Stimulated activated CD8-positive, alpha-beta memory T cell treated with anti-CD3 and anti-CD28 coated beads, Interleukin-12 subunit alpha, Interleukin-12 subunit beta, amount 100 ng/mL, for 4 hours (primary cell): ENCODE measurements around the gene GGT1.
"Not testable (repeated sequence)": the region's sequence is repeated elsewhere in the genome, so short reads cannot be mapped to it uniquely, and the experiment has no call there.

Experiments
- DNase-seq: peaks from one replicate; pipeline ENCODE4 v3.0.0-alpha.2; 2020; ENCODE audit warnings: low read depth

The GGT1 gene

DNA sequence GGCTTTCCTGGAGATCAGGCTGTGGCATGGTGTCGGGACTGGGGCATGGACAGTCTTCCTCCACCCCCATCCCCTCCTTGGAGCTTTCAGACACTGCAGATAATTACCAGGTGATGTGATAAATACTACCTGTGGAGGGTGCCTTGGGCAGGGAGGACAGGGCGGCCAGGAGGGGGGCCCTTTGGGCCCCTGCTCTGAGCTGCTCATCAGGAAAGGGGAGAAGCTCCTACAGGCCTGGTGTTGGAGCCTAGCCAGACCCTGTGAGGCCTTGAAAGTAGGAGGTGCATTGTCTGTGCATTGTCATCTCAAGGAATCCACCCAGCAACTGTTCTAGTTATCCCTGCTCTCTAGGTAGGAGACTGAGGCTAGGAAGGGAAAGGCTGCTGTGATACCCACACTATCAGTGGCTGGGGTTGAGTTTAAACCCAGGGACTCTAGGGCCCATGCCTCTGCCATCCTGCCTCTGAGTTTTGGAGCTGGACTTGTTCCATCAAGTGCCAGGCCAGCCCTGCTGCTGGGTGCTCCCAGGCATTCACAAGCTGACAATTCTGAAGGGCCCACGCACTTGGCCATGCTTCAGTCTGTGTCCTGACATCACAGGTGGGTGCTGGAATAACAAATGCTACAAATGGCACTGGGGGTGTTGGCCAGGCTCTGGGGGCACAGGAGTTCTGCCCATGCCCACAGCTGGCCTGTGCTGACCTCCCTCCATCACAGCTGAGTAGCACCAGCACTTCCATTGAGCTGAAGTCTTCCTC, 2.9 kb upstream of the GGT1 start:
- DNase-seq: not testable (repeated sequence)

DNA sequence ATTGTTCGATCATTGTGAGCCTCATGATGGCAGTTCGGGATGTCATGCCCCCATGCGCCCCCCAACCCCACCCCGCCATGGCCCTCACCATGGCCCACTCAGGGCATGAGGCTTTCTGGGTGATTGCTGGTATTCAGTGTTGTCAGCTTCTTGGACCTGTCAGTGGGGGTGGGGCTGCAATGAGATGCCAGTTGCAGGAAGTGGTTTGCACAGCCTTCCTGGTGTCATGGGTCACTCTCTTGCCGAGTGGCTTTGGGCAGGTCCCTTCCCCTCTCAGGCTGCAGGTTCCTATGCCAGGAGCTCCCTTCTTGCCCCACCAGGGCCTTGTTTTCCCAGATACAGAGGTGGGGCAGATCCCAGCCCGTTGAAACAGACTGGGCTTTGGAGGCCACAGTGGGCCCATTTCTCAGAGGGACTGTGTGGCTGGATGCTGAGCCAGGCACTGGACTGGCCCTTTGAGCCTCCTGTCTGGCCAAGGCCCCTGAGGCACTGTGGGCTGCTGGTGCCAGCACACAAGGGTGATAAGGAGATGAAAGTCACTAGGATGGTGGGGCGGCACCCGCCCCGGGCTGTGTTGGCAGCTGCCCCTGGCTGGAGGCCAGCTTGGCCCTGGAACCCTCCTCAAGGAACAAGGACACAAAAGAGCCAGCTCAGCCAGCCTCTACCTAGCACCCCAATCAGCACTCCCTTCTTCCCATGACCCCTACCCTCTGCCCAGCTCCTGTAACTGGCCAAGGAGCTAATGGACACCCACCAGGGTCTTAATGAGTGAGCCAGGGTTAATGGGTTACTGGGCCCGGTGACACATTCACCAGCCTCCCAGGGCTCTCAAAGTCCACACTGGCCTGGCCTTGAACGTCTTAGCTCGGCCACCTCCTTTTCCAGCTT, 1.5 kb upstream of the GGT1 start:
- no peak for DNase-seq

DNA sequence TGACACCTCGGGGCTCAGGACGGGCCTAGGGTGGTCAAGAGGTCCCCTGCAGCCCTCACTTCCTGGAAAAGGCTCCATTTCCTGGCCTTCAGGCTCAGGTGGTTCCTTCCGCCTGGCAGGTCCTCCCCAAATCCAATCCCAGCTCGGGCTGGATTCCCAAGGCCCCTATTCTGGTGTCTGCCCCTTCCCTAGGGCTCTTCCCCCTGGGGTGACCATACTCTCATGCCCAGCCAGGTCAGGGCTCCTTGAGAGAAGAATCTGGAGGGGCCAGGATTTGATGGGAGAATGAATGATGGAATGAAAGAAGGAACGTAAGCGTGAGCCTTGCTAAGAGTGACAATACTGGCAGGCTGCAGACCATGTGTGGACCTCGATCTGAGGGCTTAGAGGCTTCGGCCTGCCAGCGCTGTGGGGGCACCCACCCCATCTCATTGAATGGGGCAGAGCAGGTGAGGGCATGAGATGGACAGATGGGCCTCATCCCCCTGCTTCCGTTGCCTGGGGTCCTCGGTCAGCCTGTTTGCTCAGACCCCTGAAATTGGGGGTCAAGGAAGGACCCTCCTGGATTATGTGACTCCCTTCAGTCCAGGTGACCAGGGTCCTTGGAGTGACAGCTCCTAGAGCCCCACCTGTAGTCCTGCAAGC, 766 bp upstream of the GGT1 start:
- DNase-seq: not testable (repeated sequence)

DNA sequence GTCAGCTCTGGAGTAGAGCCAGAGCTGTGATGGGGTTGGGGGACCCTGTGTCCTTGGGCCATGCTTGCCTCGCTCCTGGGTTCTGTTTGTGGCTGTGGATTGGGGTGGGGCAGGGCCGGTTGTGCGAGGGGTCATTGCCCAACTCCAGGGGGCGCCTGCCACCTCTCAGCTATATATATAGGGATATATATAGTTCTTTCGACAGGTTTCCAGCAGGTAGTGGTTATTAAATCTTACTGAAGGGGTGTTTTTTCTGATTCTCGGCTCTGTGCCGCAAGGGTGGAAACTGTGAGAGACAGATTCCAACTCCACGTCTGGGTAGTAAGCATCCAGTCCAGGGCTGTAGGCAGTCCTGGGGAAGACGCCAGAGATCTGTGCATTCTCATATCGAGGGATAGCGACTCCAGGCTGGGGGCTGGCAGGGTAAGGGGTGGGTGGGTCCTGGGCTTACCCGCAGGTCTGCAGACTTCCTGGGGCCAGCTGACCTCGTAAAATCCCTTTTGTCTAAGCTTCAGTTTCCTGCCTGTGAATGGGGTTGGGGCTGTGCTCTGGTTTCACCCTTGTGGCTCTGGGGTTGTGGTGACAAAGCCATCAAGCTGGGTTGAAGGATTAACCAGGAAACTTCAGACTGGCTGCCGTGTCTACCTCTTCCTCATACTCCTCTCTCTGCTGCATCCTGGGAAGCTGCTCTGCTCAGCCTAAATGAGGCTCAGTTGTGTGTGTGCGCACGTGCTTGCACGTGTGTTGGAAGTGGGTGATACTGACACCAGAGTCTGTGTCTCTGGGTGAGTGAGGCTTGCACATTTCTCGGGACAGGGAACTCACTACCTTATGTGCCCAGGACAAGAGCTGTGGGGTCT, 1.0 kb downstream of the GGT1 start:
- not testable (repeated sequence) for DNase-seq

DNA sequence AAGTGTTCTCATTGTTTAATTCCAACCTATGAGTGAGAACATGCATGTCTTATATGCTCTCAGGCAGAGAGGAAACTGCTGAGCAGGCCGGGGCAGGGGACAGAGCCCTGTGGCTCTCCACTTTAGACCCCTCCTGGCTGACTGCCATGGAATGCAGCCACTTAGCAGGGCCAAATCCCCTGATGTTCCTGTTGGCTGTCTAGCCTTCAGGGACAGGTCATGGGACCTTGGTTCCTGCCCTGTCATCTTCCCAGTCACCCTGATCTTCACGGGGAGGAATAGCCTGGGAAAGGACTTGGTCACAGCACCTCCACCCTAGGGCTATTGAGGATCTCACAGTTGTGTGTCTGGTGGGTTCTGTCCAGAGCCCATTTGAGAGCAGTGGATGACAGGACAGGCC, 3.3 kb downstream of the GGT1 start:
- not testable (repeated sequence) for DNase-seq

DNA sequence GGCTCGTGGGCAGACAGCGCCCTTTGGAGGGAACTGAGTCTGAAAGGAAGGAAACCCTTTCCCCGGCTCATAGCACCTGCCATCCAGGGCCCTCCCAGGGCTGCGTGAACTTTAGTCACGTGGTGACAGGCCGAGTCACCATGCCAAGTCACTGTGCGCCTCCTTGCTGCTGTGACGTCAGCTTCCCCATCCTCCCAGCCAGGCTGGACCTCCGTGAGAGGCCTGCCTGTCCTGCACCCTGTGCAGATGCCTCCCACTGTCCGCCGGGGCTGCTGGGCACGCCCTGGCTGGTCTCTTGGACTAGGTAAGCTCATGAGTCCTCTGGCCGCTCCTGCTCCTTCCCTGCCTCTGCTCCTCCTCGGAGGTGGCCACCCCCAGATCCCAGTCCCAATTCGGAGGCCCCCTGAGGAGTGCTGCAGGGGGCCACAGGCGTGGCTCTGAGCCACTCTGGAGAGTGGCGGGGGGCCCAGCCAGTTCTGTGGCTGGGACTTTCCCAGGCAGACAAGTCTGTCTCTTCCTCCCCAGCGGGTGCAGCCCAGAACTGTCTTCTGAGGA, 4.5 kb downstream of the GGT1 start:
- not testable (repeated sequence) for DNase-seq

DNA sequence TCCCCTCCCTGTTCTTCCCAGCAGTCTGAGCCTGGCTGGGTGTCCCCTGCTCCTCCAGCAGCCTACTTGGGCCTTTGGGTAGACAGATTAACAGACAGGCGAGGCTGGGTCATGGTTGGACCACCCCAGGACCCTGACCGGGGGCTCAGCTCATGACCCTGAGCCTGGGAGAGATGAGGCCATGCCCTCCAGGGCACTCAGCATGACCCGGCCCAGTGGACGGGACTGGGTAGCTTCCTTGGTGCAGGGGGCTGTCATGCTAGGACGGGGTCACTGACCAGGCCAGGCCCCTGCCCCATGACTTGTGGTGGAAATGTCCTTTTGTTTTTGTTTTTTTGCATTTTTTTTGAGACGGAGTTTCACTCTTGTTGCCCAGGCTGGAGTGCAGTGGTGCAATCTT, 5.3 kb downstream of the GGT1 start:
- DNase-seq: not testable (repeated sequence)

DNA sequence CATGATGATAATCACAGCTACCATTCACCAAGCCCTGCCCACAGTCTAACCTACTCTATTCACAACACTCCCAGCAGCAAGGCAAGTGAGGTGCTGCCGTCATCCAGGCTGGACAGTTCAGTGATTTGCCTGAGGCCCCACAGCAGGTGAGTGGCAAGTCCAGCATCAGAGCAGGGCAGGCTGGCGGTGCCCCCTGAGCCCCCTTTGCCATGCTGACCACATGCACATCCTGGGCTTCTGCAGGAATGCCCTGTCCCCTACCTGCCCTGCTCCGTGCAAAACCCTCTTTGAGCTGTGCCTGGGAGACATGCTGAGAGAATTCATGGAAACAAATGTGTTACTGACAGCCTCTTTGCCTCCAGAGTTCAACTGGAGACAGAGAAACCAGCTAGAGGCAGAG, 6.9 kb downstream of the GGT1 start:
- not testable (repeated sequence) for DNase-seq

DNA sequence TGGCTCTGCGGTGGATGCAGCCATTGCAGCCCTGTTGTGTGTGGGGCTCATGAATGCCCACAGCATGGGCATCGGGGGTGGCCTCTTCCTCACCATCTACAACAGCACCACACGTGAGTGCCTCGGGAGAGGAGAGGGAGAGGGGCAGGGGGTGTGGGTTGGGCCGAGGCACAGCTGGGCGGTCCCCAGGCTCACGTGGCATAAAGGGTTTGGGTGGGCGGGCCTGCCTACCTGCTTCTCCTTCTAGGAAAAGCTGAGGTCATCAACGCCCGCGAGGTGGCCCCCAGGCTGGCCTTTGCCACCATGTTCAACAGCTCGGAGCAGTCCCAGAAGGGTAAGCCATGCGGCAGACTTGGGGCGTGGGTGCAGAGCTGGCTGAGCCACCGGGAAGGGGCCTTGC, 11.8 kb downstream of the GGT1 start:
- not testable (repeated sequence) for DNase-seq

DNA sequence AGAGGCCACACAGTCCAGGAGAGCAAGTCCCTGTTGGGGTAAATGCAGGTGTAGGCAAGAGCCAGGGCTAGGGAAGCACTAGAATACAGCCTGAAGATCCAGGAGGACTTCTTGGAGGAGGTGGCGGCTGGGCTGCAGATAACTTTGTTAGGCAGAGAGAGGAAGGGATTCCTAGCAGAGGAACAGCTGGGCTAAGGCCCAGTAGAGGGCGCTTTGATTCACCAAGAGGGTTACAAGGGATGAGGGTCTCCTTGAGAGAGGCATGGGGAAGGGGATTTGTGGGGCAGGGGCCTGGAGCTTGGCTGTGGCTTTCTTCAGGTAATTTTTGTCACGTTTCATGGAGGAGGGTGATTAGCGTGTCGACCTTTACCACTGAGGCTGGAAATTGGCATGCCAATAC, 18.3 kb downstream of the GGT1 start:
- DNase-seq: not testable (repeated sequence)

DNA sequence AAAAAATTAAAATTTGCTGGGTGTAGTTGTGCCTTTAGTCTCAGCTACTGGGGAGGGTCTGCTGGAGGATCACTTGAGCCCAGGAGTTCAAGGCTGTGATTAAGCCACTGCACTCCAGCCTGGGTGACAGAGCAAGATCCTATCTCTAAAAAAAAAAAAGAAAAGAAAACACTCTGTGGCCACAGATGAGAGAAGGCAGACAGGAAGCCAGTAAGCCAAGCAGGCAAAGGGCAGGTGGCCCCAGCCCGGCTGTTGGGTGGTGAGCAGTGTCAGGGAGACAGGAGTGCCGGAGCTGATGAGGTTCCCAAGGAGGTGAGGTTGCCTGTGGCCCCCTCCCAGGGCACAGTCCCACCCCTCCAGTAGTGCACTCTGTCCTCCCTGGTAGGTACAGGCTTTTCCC, 19.6 kb downstream of the GGT1 start:
- DNase-seq: not testable (repeated sequence)

DNA sequence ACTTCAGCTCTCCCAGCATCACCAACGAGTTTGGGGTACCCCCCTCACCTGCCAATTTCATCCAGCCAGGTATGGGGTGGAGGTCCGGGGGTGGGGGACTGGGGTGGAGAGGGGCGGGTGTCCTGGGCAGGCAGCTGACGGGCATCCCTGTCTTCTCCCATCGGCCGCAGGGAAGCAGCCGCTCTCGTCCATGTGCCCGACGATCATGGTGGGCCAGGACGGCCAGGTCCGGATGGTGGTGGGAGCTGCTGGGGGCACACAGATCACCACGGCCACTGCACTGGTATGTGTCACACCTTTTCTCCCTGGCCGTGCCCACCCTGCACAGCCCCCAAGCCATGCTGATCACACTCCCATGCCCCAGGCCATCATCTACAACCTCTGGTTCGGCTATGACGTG, 24.9 kb downstream of the GGT1 start:
- not testable (repeated sequence) for DNase-seq

DNA sequence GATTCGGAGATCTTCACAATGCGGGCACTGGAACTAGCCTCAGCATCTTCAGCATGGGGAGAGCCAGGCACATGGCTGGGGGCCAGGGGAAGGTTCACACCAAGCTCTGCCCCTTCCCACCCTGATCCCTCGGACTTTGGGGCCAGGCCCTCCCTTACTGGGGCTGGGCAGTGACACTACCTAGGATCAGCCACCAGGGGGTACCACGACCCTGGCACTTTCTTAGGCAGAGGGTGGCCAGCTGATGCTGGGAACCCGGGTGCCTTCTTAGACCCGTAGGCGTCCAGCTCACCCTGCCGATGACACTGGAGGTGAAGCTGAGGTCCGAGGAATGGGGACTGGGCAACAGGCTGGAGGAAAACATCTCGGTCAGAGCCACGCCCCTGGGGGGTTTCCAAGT, 26.1 kb downstream of the GGT1 start:
- not testable (repeated sequence) for DNase-seq

DNA sequence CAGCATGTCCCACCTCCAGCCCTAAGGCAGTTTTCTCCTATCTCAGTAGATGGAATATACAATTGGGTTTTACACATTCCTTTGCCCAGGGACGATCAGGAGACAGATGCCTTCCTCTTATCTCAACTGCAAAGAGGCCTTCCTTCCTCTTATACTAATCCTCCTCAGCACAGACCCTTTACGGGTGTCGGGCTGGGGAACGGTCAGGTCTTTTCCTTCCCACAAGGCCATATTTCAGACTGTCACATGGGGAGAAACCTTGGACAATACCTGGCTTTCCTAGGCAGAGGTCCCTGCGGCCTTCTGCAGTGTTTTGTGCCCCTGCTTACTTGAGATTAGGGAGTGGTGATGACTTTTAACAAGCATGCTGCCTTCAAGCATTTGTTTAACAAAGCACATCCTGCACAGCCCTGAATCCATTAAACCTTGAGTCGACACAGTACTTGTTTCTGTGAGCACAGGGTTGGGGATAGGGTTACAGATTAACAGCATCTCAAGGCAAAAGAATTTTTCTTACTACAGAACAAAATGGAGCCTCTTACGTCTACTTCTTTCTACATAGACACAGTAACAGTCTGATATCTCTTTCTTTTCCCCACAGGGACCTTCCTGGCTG, 27.9 kb downstream of the GGT1 start:
- not testable (repeated sequence) for DNase-seq

DNA sequence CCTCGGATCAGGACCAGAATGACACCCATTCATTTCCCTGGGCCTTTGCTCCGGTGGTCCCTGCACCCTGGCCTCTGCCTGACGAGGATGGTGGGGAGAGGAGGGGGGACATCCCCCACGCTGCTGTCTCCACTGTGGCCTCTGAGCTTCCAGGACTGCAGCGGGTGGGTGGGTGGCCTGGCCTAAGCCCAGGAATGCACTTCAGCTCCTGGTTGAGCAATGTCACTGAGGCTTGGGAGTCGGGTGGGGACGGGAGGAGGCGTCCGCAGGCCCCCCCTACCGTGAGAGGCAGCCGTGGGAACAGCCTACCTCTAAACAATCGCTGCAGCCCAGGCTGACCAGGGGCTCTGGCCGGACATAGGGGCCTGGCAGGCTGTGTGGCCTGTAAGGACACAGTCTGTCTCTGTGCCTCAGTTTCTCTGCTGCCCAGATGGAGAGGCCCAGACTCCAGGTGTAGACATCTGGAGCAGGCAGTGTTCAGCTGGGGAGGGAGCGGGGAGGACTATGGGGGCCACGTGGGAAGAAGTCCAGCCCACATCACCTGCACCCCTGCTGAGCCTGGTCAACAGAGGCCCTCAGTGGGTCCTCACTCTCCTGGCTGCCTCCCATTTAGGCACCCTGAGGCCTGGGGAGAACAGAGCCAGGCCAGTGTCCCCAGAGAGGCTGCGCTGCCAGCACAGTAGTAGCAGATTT, 28.6 kb downstream of the GGT1 start:
- DNase-seq: not testable (repeated sequence)

DNA sequence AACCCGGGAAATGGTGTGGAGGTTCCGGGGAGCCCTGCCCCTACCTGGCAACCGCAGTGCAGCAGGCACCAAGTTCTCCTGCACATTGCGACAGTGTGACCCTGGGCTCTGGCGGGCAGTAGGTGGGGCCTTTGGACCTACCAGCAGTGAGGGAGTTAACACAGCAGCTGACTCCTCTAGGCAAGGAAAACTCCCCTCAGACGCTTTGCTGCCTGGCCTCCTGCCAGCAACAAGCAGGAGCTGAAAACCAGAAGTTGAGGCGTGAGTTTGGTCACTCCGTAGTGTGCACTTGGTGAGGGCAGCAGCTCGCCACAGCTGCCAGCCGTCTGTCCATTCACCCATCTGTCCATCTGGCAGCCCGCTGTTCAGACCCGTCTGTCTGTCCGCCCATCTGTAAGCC, 29.6 kb downstream of the GGT1 start:
- not testable (repeated sequence) for DNase-seq

DNA sequence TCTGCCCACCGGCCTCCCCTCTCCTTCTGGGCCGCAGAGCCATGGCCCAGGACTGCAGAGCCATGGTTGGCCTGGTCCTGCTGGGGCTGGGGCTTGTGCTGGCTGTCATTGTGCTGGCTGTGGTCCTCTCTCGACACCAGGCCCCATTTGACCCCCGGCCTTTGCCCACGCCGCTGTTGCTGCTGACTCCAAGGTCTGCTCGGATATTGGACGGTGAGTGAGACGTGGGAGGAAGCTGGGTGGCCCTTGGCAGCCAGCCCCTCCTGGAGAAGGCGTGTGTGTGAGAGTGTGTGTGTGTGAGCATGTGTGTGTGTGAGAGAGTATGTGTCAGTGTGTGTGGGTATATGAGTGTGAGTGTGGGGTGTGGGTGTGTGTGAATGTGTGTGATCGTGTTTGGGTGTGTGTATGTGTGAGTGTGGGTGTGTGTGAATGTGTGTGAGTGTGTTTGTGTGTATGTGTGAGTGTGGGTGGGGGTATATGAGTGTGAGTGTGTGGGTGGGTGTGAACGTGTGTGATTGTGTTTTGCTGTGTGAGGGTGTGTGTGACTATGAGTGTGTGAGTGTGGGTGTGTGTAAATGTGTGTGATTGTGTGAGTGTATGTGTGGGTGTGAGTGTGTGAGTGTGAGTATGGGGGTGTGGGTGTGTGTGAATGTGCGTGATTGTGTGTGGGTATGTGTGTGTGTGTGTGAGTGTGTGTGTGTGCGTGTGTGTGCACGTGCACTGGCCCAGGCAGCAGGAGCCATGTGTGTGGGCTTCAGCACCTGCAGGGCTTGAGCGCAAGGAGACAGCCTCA, 30.4 kb downstream of the GGT1 start:
- DNase-seq: not testable (repeated sequence)

DNA sequence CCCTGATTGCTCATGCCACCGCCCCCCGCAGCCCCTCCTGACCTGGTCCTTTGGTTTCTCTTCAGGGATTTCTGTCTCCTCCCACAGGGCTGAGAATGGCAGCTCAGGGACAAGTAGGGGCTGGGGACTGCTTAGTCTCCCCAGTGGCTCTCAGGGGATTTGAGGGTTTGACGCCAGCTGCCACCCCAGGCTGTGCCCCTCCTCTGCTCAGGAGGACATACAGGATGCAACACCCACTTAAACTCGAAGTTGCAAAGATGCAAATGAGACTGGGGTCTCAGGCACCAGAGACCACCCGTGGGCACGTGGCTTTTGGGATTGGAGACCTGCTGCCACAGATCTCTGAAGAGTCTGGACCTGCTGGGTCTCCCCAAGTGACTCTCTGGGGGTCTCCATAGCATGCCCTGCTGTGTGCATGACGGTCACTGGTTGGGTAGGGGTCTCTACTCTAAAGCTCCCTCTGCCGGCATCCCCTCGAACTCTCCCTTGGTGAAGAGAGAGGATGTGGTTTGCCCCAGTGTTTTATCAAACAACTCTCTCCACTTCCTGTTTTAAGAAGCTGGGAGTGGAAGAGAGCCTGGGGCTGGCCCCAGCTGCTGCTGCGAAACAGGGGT, 31.9 kb downstream of the GGT1 start:
- not testable (repeated sequence) for DNase-seq

DNA sequence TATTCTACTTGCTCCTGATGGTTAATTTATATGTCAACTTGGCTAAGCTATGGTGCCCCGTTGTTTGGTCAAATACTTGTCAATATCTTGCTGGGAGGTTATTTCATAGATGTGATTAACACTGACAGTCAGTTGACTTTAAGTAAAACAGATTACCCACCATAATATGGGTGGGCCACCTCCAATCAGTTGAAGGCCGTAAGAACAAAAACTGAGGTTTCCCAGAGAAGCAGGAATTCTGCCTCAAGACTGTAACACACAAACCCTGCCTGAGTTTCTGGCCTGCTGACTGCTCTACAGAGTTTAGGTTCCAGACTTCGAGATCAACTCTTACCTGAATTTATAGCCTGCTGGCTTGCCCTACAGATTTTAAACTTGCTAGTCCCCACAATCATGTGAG, 33.5 kb downstream of the GGT1 start:
- not testable (repeated sequence) for DNase-seq
